Astrocyte (in vitro differentiated cells and primary cell): ENCODE results near the gene PRKAR2A. TPM values are rescaled to one million over a fixed set of nuclear protein-coding genes. Genes with fewer than 3 reads are reported as not detected.
A peak's percentile ranks its signal among the peaks of the same experiment; 100 is the strongest.
"Not testable (repeated sequence)": the region's sequence is repeated elsewhere in the genome, so short reads cannot be mapped to it uniquely, and the experiment has no call there.

ENCODE experiments used
- DNase-seq: peaks from one replicate; pipeline ENCODE4 v3.0.0-alpha.2; 2010; ENCODE audit warnings: low read depth
- FAIRE-seq: peaks from 2 replicates; lab custom pipeline; 2011; peaks lifted over from hg19 to GRCh38; lab: Jason Lieb, UNC
- H2AFZ ChIP-seq: 2 replicates; pipeline ENCODE4 v1.6.0; 2012; ENCODE audit warnings: low read depth, low read length, inconsistent platforms
- H3K27ac ChIP-seq: 2 replicates; pipeline ENCODE4 v1.5.1; 2011; ENCODE audit warnings: low read depth, low read length, inconsistent platforms
- H3K27me3 ChIP-seq: 2 replicates; pipeline ENCODE4 v1.6.0; 2011; ENCODE audit warnings: low read length, inconsistent platforms; ENCODE audit not compliant: insufficient read depth
- H3K36me3 ChIP-seq: 2 replicates; pipeline ENCODE4 v1.5.1; 2011; ENCODE audit warnings: low read length, inconsistent platforms; ENCODE audit not compliant: insufficient read depth
- H3K4me1 ChIP-seq: 2 replicates; pipeline ENCODE4 v1.5.1; 2011; ENCODE audit warnings: low read length, inconsistent platforms; ENCODE audit not compliant: insufficient read depth
- H3K4me2 ChIP-seq: 2 replicates; pipeline ENCODE4 v1.6.0; 2012; ENCODE audit warnings: low read length, inconsistent platforms
- H3K4me3 ChIP-seq: 2 replicates; pipeline ENCODE4 v1.5.1; 2011; ENCODE audit warnings: low read depth, mild to moderate bottlenecking, low read length, inconsistent platforms; ENCODE audit not compliant: insufficient read depth
- H3K79me2 ChIP-seq: 2 replicates; pipeline ENCODE4 v1.6.0; 2012; ENCODE audit warnings: mild to moderate bottlenecking, low read length, inconsistent platforms; ENCODE audit not compliant: insufficient read depth
- H3K9ac ChIP-seq: 2 replicates; pipeline ENCODE4 v1.6.0; 2012; ENCODE audit warnings: mild to moderate bottlenecking, low read length, inconsistent platforms
- H3K9me3 ChIP-seq: 2 replicates; pipeline ENCODE4 v1.5.1; 2012; ENCODE audit warnings: low read depth, mild to moderate bottlenecking, low read length, inconsistent platforms; ENCODE audit not compliant: insufficient read depth
- H4K20me1 ChIP-seq: 2 replicates; pipeline ENCODE4 v1.6.0; 2012; ENCODE audit warnings: low read length, inconsistent platforms; ENCODE audit not compliant: insufficient read depth
- H3K27ac Mint-ChIP-seq: one replicate; pipeline ENCODE4 v1.8.0; 2021; ENCODE audit warnings: mild to moderate bottlenecking, mixed read lengths; ENCODE audit not compliant: unreplicated experiment
- H3K27me3 Mint-ChIP-seq: one replicate; pipeline ENCODE4 v1.8.0; 2021; ENCODE audit warnings: low read depth, mixed read lengths; ENCODE audit not compliant: unreplicated experiment
- H3K36me3 Mint-ChIP-seq: one replicate; pipeline ENCODE4 v1.8.0; 2021; ENCODE audit warnings: low read depth, mixed read lengths; ENCODE audit not compliant: unreplicated experiment
- H3K4me1 Mint-ChIP-seq: one replicate; pipeline ENCODE4 v1.8.0; 2021; ENCODE audit warnings: low read depth, mixed read lengths; ENCODE audit not compliant: unreplicated experiment
- H3K4me3 Mint-ChIP-seq: one replicate; pipeline ENCODE4 v1.8.0; 2021; ENCODE audit warnings: mild to moderate bottlenecking, moderate library complexity, mixed read lengths; ENCODE audit not compliant: unreplicated experiment
- H3K9me3 Mint-ChIP-seq: one replicate; pipeline ENCODE4 v1.8.0; 2021; ENCODE audit warnings: mild to moderate bottlenecking, mixed read lengths; ENCODE audit not compliant: unreplicated experiment
- CTCF ChIP-seq: IDR thresholded peaks from 2 replicates; pipeline ENCODE4 v1.5.1; 2011; ENCODE audit warnings: low read depth, mild to moderate bottlenecking, inconsistent platforms, low read length, moderate library complexity; ENCODE audit not compliant: insufficient read depth
- EZH2 ChIP-seq: IDR thresholded peaks from 2 replicates; pipeline ENCODE4 v1.6.1; 2012; ENCODE audit warnings: mild to moderate bottlenecking, low read length, inconsistent platforms; ENCODE audit not compliant: insufficient read depth
- total RNA-seq: library from RNA; stranded (reverse); gene quantifications from 2 replicates; pipeline ENCODE4 v1.2.1, GENCODE V29; 2021

Gene PRKAR2A
- total RNA-seq, 1 donor from 2014 or later = 52.5 TPM

GRCh38 chr3:48783304-48783703, 64.4 kb downstream of the PRKAR2A start:
- Mint-ChIP-seq H3K4me1 (peaks cover 8% of the 10 kb centered on the region), H3K4me3 (no peak overlapping the region), H3K36me3 (peaks cover 5% of the 10 kb centered on the region), H3K27me3 (no peaks in the 10 kb centered on the region), H3K9me3 (no peaks in the 10 kb centered on the region), H3K27ac (peak overlapping the region; percentile 72)
- H3K9ac ChIP-seq = no peak overlapping the region
- H2AFZ ChIP-seq = no peak overlapping the region
- no peaks in the 10 kb centered on the region for H4K20me1 ChIP-seq
- DNase-seq (no peak), FAIRE-seq (no peak)
- no peak overlapping the region for H3K27ac ChIP-seq
- H3K27me3 ChIP-seq = no peaks in the 10 kb centered on the region
- H3K4me2 ChIP-seq = no peak overlapping the region
- no peak for TF ChIP-seq EZH2
- TF ChIP-seq CTCF = no peak
- H3K9me3 ChIP-seq = no peaks in the 10 kb centered on the region
- peaks cover 10% of the 10 kb centered on the region for H3K36me3 ChIP-seq
- peaks cover 10% of the 10 kb centered on the region for H3K4me1 ChIP-seq
- no peak overlapping the region for H3K4me3 ChIP-seq
- no peaks in the 10 kb centered on the region for H3K79me2 ChIP-seq

GRCh38 chr3:48782046-48782445, 65.6 kb downstream of the PRKAR2A start:
- Mint-ChIP-seq H3K9me3 (no peaks in the 10 kb centered on the region), H3K4me3 (no peak overlapping the region), H3K27me3 (no peaks in the 10 kb centered on the region), H3K27ac (no peak overlapping the region), H3K36me3 (peaks cover 5% of the 10 kb centered on the region), H3K4me1 (peaks cover 8% of the 10 kb centered on the region)
- H3K9me3 ChIP-seq = no peaks in the 10 kb centered on the region
- H3K4me3 ChIP-seq = no peak overlapping the region
- H3K36me3 ChIP-seq = peaks cover 10% of the 10 kb centered on the region
- H3K9ac ChIP-seq = no peak overlapping the region
- DNase-seq (no peak), FAIRE-seq (no peak)
- no peaks in the 10 kb centered on the region for H3K27me3 ChIP-seq
- H3K79me2 ChIP-seq = no peaks in the 10 kb centered on the region
- no peak overlapping the region for H3K27ac ChIP-seq
- H4K20me1 ChIP-seq = no peaks in the 10 kb centered on the region
- no peak overlapping the region for H2AFZ ChIP-seq
- TF ChIP-seq EZH2 = no peak
- TF ChIP-seq CTCF = no peak
- no peak overlapping the region for H3K4me2 ChIP-seq
- H3K4me1 ChIP-seq = peaks cover 10% of the 10 kb centered on the region

- FAIRE-seq = not testable (repeated sequence)
Measured at GRCh38 chr3:48778565-48778964, 69.1 kb downstream of the PRKAR2A start.

More at GRCh38 chr3:48778565-48778964, 69.1 kb downstream of the PRKAR2A start:
- not testable (repeated sequence) for H3K9me3 ChIP-seq, DNase-seq, H3K27me3 Mint-ChIP-seq, H3K4me1 ChIP-seq, H2AFZ ChIP-seq, H3K4me3 ChIP-seq, H3K36me3 Mint-ChIP-seq, H3K4me2 ChIP-seq, H3K79me2 ChIP-seq, H3K27ac Mint-ChIP-seq, H3K4me1 Mint-ChIP-seq, H3K27me3 ChIP-seq, H3K27ac ChIP-seq, H3K36me3 ChIP-seq, H3K9ac ChIP-seq, H3K4me3 Mint-ChIP-seq, H4K20me1 ChIP-seq, H3K9me3 Mint-ChIP-seq
